HTR-8/SVneo (cell line): ENCODE results near the gene EID2B.

Experiments used
- DNase-seq: peaks from one replicate; pipeline ENCODE4 v3.0.0; 2011; ENCODE audit warnings: low spot score, mixed read lengths; ENCODE audit not compliant: insufficient read length
- FAIRE-seq: peaks from 2 replicates; lab custom pipeline; 2011; peaks lifted over from hg19 to GRCh38; lab: Jason Lieb, UNC

EID2B gene

GRCh38 chr19:39533791-39534190 is 1.1 kb upstream of the EID2B start:
- FAIRE-seq: no peak
- DNase-seq: no peak

GRCh38 chr19:39533003-39533512 is 406 bp upstream of the EID2B start:
- no peak for FAIRE-seq

GRCh38 chr19:39531834-39532232 is 819 bp downstream of the EID2B start:
- FAIRE-seq (no peak), DNase-seq (no peak)

More at GRCh38 chr19:39533003-39533512, 406 bp upstream of the EID2B start:
- no peak for DNase-seq

GRCh38 chr19:39525205-39525604 is 7.4 kb downstream of the EID2B start:
- no peak for FAIRE-seq
- no peak for DNase-seq

GRCh38 chr19:39524495-39524894 is 8.2 kb downstream of the EID2B start:
- FAIRE-seq (no peak), DNase-seq (no peak)

- DNase-seq (no peak), FAIRE-seq (no peak)
Observed at GRCh38 chr19:39520541-39521484, 11.8 kb downstream of the EID2B start.

- no peak for FAIRE-seq
- no peak for DNase-seq
Observed at GRCh38 chr19:39518975-39519374, 13.7 kb downstream of the EID2B start.

- no peak for FAIRE-seq
Observed at GRCh38 chr19:39518458-39518857, 14.2 kb downstream of the EID2B start.

GRCh38 chr19:39517432-39517831 is 15.2 kb downstream of the EID2B start:
- no peak for FAIRE-seq

More at GRCh38 chr19:39518458-39518857, 14.2 kb downstream of the EID2B start:
- DNase-seq: no peak

GRCh38 chr19:39516270-39516669 is 16.4 kb downstream of the EID2B start:
- FAIRE-seq (no peak), DNase-seq (no peak)

More at GRCh38 chr19:39517432-39517831, 15.2 kb downstream of the EID2B start:
- DNase-seq: no peak

- FAIRE-seq (no peak), DNase-seq (no peak)
Observed at GRCh38 chr19:39515551-39516191, 17.0 kb downstream of the EID2B start.

GRCh38 chr19:39514840-39515550 is 17.7 kb downstream of the EID2B start, which contains the start of gene SELENOV:
Gene SELENOV (plus strand): TSS chr19:39515139. CDS start chr19:39515213, 74 bp downstream.
- DNase-seq: no peak
- FAIRE-seq: no peak

- DNase-seq (no peak), FAIRE-seq (no peak)
Observed at GRCh38 chr19:39512988-39513387, 19.7 kb downstream of the EID2B start.

GRCh38 chr19:39509233-39509632 is 23.4 kb downstream of the EID2B start:
- DNase-seq (no peak), FAIRE-seq (no peak)

- no peak for FAIRE-seq
Observed at GRCh38 chr19:39508629-39509028, 24.0 kb downstream of the EID2B start.

GRCh38 chr19:39507715-39508364 is 24.8 kb downstream of the EID2B start:
- DNase-seq: no peak
- no peak for FAIRE-seq

More at GRCh38 chr19:39508629-39509028, 24.0 kb downstream of the EID2B start:
- no peak for DNase-seq

- FAIRE-seq (peak; percentile 96), DNase-seq (peak; percentile 89)
Observed at GRCh38 chr19:39506944-39507714, 25.5 kb downstream of the EID2B start.

GRCh38 chr19:39506598-39506943 is 26.1 kb downstream of the EID2B start:
- FAIRE-seq: no peak

More at GRCh38 chr19:39506598-39506943, 26.1 kb downstream of the EID2B start:
- DNase-seq: no peak
